Activated naive CD4-positive, alpha-beta T cell treated with anti-CD3 and anti-CD28 coated beads, Interleukin-2, amount 50 U/mL, for 24 hours (primary cell): ENCODE data around the gene GHRHR.

Experiments
- H3K27ac Mint-ChIP-seq: one replicate; pipeline ENCODE4 v1.8.0; 2021; ENCODE audit warnings: mild to moderate bottlenecking, mixed read lengths
- H3K27me3 Mint-ChIP-seq: one replicate; pipeline ENCODE4 v1.8.0; 2021; ENCODE audit warnings: mixed read lengths
- H3K36me3 Mint-ChIP-seq: one replicate; pipeline ENCODE4 v1.8.0; 2021; ENCODE audit warnings: mixed read lengths
- H3K4me1 Mint-ChIP-seq: one replicate; pipeline ENCODE4 v1.8.0; 2021; ENCODE audit warnings: mixed read lengths
- H3K4me3 Mint-ChIP-seq: one replicate; pipeline ENCODE4 v1.8.0; 2021; ENCODE audit warnings: mild to moderate bottlenecking, mixed read lengths
- H3K9me3 Mint-ChIP-seq: one replicate; pipeline ENCODE4 v1.8.0; 2021; ENCODE audit warnings: mixed read lengths

Gene GHRHR

DNA sequence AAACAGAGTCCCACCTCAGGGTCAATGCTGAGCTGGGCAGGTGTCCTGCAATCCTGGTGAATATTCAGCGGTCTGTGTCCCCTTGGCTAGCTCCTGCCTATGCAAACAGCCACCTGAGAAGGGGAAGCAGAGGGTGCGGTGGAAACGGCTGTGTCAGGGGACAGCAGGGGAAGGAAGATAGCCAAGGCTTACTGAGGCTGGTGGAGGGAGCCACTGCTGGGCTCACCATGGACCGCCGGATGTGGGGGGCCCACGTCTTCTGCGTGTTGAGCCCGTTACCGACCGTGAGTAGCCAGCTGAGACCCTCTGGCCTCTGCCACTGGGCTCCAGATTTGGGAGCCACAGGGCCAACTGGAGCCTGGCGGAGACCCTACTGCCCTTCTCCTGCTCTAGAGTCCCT is at the start of gene GHRHR:
Gene GHRHR (plus strand): TSS at position 112 of the 400 bp plus-strand sequence. CDS start 116 bp downstream, at position 228.
- no peaks in the 10 kb centered on the region for H3K9me3 Mint-ChIP-seq
- no peaks in the 10 kb centered on the region for H3K4me1 Mint-ChIP-seq
- no peak within 1 kb of the TSS for H3K27ac Mint-ChIP-seq
- H3K36me3 Mint-ChIP-seq: no peaks in the 10 kb centered on the region
- peaks cover 3% of the 10 kb centered on the region for H3K27me3 Mint-ChIP-seq
- H3K4me3 Mint-ChIP-seq: no peak within 1 kb of the TSS

DNA sequence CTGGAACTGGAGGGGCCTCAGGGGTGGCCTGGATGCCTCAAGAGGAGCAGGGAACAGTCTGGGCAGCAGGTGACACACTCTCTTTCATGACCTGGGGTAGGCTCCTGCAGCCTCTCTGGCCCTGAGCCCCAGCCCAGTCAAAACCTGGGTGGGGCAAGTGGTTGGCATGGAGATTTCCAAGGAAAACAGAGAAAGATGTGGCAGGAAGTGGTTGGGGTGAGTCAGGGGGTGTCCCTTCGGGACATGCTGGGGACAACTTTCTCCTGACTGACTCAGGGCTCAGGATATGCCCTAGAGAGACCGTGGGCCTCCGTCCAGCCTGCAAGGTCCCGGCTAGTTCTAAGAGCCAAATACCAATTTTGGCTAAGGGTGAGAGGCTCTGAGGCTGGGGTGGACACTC is 49.2 kb upstream of the GHRHR start:
- Mint-ChIP-seq H3K27me3 (no peaks in the 10 kb centered on the region), H3K4me3 (no peak overlapping the region), H3K9me3 (no peaks in the 10 kb centered on the region), H3K27ac (no peak overlapping the region), H3K36me3 (no peaks in the 10 kb centered on the region), H3K4me1 (no peaks in the 10 kb centered on the region)

DNA sequence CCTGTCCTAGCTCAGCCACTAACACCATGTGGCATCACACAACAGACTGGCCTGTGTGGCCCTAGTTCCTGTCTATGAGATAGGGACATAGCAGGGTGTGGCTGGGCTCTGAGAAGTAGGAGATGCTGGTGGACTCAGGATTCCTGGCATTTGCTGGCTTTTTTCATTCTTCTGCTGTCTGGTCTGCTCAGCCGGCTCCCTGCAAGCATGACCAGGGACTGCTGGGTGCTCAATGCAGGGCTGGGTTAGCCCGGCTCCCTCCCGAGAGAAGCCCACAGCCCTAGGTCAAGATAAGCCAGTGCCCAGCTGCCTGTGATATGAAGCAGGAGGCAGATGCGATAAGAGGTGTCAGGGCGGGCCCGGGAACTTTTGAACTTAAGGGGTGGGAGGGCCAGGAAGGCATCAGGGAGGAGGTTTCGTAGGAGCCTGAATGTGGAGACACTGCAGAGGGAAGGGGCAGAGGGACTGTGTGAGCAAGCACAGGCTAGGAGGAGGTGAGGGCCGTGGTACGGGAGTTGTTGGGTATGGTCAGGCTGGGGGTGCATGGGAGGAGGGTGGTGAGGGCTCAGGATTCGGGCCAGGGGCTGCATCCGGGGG is 48.6 kb upstream of the GHRHR start:
- Mint-ChIP-seq H3K9me3 (no peaks in the 10 kb centered on the region), H3K27ac (no peak overlapping the region), H3K36me3 (no peaks in the 10 kb centered on the region), H3K4me1 (no peaks in the 10 kb centered on the region), H3K4me3 (no peak overlapping the region), H3K27me3 (no peaks in the 10 kb centered on the region)

DNA sequence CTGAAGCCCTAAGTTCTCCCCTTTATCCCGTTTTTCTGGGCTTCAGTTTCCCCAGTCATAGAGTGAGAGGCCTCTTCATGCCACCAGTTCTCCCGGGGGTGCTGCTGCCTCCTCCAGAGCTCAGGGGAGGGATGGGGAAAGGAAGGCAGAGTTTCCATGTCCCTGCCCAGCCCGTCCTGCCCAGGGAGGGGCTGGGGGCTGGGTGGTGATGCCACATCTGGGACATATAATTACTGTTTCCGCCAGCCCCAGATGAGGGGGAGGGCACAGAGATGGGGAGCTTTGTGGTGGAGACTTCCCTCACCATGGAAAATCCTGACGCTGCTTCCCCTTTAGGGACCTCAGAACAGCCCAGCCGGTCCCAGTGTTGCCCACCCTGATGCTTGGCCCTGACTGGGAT is 48.0 kb upstream of the GHRHR start:
- Mint-ChIP-seq H3K27me3 (no peaks in the 10 kb centered on the region), H3K9me3 (no peaks in the 10 kb centered on the region), H3K4me3 (no peak overlapping the region), H3K36me3 (no peaks in the 10 kb centered on the region), H3K27ac (no peak overlapping the region), H3K4me1 (no peaks in the 10 kb centered on the region)

DNA sequence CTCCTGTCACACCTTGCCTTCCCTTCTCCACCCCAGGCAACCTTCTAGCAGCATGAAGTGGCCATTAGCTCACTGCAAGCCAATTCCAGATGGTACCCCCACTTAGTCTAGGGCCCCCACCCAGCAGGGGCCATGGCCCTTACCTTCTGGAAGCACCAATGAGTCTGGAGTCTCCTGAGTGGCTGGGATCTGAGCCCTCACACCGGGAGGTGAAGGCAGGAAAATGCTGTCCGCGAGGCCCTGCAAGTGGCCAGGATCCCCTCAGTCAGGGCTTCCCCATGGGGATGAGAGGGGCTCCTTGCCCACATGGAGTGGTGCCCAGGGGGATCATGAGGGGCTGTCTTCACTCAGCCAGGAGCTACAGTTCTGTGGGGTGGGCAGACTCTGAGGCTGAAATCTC is 47.5 kb upstream of the GHRHR start:
- Mint-ChIP-seq H3K4me1 (no peaks in the 10 kb centered on the region), H3K4me3 (no peak overlapping the region), H3K27ac (no peak overlapping the region), H3K36me3 (no peaks in the 10 kb centered on the region), H3K9me3 (no peaks in the 10 kb centered on the region), H3K27me3 (no peaks in the 10 kb centered on the region)

DNA sequence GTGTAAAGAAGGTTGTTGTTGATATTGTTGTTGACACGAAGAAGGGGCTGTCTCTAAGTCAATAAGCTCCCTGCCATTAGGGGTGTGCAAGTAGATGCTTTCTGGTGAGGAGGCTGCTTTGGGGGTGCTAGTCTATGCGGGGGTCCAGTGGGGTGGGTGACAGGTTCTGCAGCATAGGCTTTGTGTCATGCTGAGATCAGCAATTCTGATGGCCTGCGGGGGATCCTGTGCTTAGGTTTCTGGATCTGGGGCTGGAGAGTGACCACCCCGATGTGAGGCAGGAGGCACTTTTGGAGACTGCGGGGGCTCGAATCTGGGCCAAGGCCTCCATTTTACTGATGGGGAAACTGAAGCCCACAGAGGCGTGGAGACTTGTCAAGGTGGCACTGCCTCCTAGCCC is 47.0 kb upstream of the GHRHR start:
- no peak overlapping the region for H3K27ac Mint-ChIP-seq
- H3K4me1 Mint-ChIP-seq: no peaks in the 10 kb centered on the region
- H3K27me3 Mint-ChIP-seq: no peaks in the 10 kb centered on the region
- H3K4me3 Mint-ChIP-seq: no peak overlapping the region
- H3K9me3 Mint-ChIP-seq: no peaks in the 10 kb centered on the region
- no peaks in the 10 kb centered on the region for H3K36me3 Mint-ChIP-seq

DNA sequence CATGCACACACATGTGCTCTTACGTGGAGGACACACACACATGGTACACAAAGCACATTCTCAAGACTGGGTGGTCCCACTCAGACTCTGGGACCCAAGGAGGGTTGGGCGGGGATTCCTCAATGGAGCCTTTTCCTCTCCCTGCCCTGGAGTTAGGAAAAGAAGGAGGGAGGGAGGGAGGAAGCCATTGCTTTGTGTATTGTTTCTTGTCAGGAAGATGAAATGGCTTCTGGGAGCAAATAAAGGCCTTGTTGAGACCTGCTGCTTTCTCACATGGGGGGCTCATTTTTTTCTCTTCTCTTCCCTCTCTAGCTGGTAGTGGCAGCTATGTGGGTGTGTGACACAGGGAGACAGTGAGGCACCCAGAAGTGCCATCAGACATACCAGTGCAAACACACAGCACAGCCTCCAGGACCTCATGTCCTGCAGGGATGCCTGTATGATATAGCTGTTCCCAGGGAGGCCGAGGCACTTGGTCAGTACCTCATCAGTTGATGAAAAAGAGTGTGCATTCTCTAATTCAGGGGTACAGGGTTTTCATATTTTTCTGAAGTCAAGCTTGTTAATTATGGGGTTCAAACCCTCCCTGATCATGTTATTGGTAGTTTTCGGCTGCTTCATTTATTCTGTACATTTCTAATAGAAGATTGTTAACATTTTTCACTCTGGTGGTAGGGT is 46.4 kb upstream of the GHRHR start:
- no peaks in the 10 kb centered on the region for H3K36me3 Mint-ChIP-seq
- H3K27me3 Mint-ChIP-seq: no peaks in the 10 kb centered on the region
- H3K9me3 Mint-ChIP-seq: no peaks in the 10 kb centered on the region
- H3K27ac Mint-ChIP-seq: no peak overlapping the region
- no peaks in the 10 kb centered on the region for H3K4me1 Mint-ChIP-seq
- no peak overlapping the region for H3K4me3 Mint-ChIP-seq

DNA sequence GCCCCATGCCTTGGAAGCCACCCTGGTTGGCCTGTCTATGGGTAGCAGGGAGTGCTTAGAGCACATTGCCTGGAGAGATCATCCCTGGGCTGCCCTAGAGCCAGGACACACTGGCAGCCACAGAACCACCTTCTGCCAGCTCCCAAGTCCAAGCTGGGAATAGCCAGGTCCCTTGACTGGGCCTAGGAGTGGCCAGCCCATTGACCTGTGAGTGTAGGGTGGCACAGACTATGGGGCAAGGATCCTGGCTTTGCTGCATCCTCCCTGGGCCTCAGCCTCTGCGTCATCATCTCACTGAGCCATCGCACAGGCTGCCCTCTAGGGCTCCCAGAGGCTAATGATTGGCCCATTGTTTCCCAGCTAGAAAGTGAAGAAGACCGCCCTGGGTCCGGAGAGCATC is 45.1 kb upstream of the GHRHR start:
- no peak overlapping the region for H3K27ac Mint-ChIP-seq
- no peaks in the 10 kb centered on the region for H3K27me3 Mint-ChIP-seq
- H3K36me3 Mint-ChIP-seq: no peaks in the 10 kb centered on the region
- H3K4me1 Mint-ChIP-seq: no peaks in the 10 kb centered on the region
- H3K4me3 Mint-ChIP-seq: no peak overlapping the region
- H3K9me3 Mint-ChIP-seq: no peaks in the 10 kb centered on the region

DNA sequence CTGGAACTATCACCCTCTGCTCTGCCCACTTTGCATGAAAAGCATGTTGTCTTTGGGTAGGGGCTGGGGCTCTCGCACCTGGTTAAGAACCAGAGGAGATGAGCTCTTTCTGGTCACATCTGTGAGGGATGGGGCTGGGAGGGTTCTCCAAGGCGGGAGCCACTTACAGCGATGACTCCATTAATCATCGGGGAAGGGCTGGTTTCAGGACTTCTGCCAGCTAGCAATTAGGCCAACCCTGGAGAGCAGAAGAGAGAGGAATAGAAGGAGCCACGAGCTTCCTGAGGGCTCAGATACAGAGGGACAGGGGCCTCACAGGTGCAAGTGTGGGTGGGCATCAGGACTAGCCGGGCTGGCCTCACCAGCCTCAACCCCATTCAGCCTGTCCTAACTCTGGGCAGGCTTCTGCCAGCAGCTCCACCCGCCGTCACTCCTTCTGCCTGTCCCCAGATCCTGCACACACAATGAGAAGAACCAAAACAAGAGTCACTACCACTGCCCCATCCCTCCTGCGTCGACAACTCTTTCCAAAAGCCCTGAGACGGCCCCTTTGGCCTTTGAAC is 43.7 kb upstream of the GHRHR start:
- no peaks in the 10 kb centered on the region for H3K4me1 Mint-ChIP-seq
- no peaks in the 10 kb centered on the region for H3K36me3 Mint-ChIP-seq
- H3K27me3 Mint-ChIP-seq: no peaks in the 10 kb centered on the region
- no peak overlapping the region for H3K4me3 Mint-ChIP-seq
- no peaks in the 10 kb centered on the region for H3K9me3 Mint-ChIP-seq
- no peak overlapping the region for H3K27ac Mint-ChIP-seq

DNA sequence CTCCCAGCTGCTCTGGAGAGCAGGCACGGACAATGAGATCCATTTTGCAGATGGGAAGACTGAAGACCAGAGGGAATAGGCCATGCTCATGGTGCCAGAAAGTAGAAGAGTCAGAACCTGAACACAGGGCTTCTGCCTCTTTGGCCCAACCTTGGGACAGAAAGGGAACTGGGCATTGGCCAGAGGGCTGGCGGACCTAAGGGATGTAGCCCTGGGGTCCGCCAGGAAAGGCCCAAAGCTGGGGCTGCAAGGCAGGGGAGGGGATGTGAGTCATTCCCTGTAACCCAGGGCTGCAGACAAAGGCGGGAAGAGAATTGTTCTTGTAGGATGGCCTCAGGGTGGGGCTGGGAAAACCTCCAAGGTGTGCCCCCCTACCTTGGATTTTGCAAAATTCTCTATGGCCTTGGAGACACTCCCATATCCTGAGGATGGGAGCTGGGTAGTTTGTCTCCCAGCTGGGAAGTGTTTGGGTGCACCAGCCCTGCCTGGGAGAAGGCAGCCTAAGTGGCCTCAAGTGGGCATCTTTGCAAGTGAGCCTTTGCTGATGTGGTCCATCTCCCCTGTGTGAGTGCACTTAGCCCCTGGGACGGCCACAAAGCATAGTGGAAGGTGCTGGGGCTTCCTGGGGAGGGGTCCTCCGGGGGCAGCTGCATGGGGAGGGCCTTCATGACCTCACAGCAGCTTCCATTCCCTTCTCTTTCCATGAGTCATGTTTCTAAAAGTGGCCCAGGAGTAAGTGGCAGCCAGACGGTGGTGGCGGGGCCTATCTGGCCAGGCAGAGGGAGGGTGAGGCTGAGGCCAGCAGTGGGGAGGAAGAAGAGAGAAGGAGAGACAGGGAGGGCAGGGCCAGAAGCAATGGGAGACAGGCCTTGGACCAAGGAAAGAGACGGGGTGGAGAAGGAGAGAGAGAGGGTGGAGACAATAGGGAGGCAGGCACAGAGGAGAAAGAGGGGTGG is 42.9 kb upstream of the GHRHR start:
- Mint-ChIP-seq H3K9me3 (no peaks in the 10 kb centered on the region), H3K27ac (no peak overlapping the region), H3K36me3 (no peaks in the 10 kb centered on the region), H3K27me3 (no peaks in the 10 kb centered on the region), H3K4me1 (no peaks in the 10 kb centered on the region), H3K4me3 (no peak overlapping the region)

DNA sequence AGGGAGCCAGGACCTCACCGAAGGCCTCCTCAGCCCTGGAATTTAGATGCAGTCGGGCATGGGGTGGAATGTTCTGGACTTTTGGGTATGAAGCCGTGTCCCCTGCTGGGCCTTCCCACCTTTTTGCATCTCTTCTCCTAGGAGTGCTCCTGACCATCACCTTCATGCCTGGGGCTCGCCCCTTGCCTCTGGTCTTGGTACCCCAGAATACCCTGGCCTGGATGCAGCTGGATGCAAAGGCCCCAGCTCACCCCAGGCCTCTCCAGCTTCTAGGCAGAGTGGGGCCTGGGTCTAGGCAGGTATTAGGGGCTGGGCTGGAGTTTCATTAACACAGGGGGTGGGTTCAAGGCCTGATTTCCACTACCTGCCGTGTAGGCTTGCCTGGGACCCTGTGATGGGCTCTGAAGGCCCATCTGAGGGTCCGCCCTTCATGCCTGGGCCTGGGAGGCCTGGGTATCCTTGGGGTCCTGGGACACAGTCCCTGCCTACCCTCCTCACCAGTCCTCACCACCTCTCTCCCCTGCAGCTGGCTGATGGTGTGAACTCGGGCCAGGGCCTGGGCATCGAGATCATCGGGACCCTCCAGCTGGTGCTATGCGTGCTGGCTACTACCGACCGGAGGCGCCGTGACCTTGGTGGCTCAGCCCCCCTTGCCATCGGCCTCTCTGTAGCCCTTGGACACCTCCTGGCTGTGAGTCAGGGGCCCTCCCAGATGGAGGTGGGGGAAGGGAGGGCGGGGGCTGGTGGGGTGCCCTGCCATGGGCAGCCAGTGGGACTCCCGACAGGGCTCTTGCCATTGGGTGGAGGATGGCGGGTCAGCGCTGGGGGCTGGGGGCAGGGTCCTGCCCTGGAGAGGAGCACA is 42.0 kb upstream of the GHRHR start:
- Mint-ChIP-seq H3K4me1 (no peaks in the 10 kb centered on the region), H3K4me3 (no peak overlapping the region), H3K9me3 (no peaks in the 10 kb centered on the region), H3K27me3 (no peaks in the 10 kb centered on the region), H3K36me3 (no peaks in the 10 kb centered on the region), H3K27ac (no peak overlapping the region)

DNA sequence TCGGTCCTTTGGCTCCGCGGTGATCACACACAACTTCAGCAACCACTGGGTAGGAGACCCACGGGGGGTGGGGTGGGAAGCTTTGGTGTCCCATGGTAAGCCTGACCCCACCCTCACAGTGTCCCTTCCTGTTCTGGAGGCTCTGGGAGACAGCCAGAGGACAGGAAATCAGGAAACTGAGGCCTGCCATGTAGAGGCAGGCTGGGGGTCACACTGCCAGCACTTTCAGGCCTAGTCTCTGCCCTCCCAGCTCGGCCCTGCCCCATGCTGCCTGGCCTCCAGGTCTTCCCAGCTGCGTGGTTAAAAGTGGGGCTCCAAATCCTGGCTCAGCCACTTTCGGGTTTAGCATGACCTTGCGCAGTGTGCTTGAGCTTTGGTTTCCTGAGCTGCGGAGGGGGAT is 41.2 kb upstream of the GHRHR start:
- no peaks in the 10 kb centered on the region for H3K4me1 Mint-ChIP-seq

DNA sequence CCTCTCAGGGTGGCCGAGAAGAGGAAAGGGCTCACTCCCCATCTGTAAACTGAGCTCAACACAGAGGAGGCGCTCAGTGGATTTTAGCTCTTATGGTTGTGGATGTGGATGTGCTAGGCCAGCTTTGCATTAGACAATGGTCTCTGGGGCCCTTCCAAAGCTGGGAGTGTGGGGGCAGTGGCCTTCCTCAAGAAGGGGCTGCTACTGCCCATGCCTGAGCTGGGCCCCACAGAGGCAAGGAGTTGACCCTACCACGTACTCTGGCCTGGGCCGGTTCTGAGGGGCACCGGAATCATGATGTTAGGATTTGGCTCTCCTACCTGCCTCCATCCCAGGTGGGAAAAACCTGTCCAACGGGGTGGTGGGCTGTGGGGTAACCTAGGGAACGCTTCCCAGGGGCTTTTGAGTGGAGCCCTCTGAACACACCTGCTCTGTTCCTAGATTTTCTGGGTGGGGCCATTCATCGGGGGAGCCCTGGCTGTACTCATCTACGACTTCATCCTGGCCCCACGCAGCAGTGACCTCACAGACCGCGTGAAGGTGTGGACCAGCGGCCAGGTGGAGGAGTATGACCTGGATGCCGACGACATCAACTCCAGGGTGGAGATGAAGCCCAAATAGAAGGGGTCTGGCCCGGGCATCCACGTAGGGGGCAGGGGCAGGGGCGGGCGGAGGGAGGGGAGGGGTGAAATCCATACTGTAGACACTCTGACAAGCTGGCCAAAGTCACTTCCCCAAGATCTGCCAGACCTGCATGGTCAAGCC is 40.6 kb upstream of the GHRHR start:
- Mint-ChIP-seq H3K4me3 (no peak overlapping the region), H3K9me3 (no peaks in the 10 kb centered on the region), H3K27me3 (no peaks in the 10 kb centered on the region), H3K27ac (no peak overlapping the region), H3K36me3 (no peaks in the 10 kb centered on the region), H3K4me1 (no peaks in the 10 kb centered on the region)

More for the DNA sequence above, 41.2 kb upstream of the GHRHR start:
- H3K36me3 Mint-ChIP-seq: no peaks in the 10 kb centered on the region
- H3K27me3 Mint-ChIP-seq: no peaks in the 10 kb centered on the region
- H3K9me3 Mint-ChIP-seq: no peaks in the 10 kb centered on the region
- no peak overlapping the region for H3K4me3 Mint-ChIP-seq
- no peak overlapping the region for H3K27ac Mint-ChIP-seq

DNA sequence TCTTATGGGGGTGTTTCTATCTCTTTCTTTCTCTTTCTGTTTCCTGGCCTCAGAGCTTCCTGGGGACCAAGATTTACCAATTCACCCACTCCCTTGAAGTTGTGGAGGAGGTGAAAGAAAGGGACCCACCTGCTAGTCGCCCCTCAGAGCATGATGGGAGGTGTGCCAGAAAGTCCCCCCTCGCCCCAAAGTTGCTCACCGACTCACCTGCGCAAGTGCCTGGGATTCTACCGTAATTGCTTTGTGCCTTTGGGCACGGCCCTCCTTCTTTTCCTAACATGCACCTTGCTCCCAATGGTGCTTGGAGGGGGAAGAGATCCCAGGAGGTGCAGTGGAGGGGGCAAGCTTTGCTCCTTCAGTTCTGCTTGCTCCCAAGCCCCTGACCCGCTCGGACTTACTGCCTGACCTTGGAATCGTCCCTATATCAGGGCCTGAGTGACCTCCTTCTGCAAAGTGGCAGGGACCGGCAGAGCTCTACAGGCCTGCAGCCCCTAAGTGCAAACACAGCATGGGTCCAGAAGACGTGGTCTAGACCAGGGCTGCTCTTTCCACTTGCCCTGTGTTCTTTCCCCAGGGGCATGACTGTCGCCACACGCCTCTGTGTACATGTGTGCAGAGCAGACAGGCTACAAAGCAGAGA is 39.9 kb upstream of the GHRHR start:
- Mint-ChIP-seq H3K27me3 (no peaks in the 10 kb centered on the region), H3K27ac (no peak overlapping the region), H3K4me1 (no peaks in the 10 kb centered on the region), H3K9me3 (no peaks in the 10 kb centered on the region), H3K4me3 (no peak overlapping the region), H3K36me3 (no peaks in the 10 kb centered on the region)
